Measurements from ENCODE around the gene GSK3B.

GRCh38 chr3:119973018-119973646 lies 121.1 kb downstream of the GSK3B start:
- TF ChIP-seq CTCF (conservative IDR thresholded peaks at IDR 0.05 in 1 of 2, IDR thresholded peaks at IDR 0.05 in 1 of 2; ENCODE audit: extremely low read depth in 1 of 2, insufficient read depth in 1 of 2, low read depth in 1 of 2, low read length in 2 of 2): no peak
- TF ChIP-seq EZH2 (IDR thresholded peaks at IDR 0.05; ENCODE audit: borderline replicate concordance, low read length): no peak

Data from mammary epithelial cell (primary cell).